Tibial nerve (tissue), 4 donors: ENCODE data around the gene DNASE2B. TPM values are rescaled to one million over a fixed set of nuclear protein-coding genes. Genes with fewer than 3 reads are reported as not detected.

ENCODE experiments used
- DNase-seq, 2 donors: peaks; one replicate each; pipeline ENCODE4 v3.0.0-alpha.2; 2019; ENCODE audit warnings: low spot score in 2 of 2
- H3K27ac ChIP-seq, 4 donors: fragments of 200-600 bp; sonication (generic) in 3 of 4; one replicate each; pipeline ENCODE4 v1.5.1; 2017 to 2019; ENCODE audit warnings: mild to moderate bottlenecking in 1 of 4
- H3K27me3 ChIP-seq, 2 donors: fragments of 200-600 bp; sonication (generic) in 1 of 2; one replicate each; pipeline versions ENCODE4 v1.5.1 to v1.6.0; 2017 to 2019
- H3K36me3 ChIP-seq, 3 donors: fragments of 200-600 bp; sonication (generic); one replicate each; pipeline ENCODE4 v1.5.1; 2018 to 2019
- H3K4me1 ChIP-seq, 4 donors: fragments of 200-600 bp; sonication (generic) in 3 of 4; one replicate each; pipeline ENCODE4 v1.5.1; 2017 to 2019
- H3K4me3 ChIP-seq, 4 donors: fragments of 200-600 bp; sonication (generic) in 3 of 4; one replicate each; pipeline ENCODE4 v1.5.1; 2017 to 2019; ENCODE audit warnings: mild to moderate bottlenecking in 1 of 4, moderate library complexity in 1 of 4
- H3K9me3 ChIP-seq, 4 donors: fragments of 200-600 bp; sonication (generic) in 3 of 4; one replicate each; pipeline ENCODE4 v1.5.1; 2017 to 2019
- EP300 ChIP-seq, 2 donors: sonication (generic); formaldehyde crosslinking; IDR thresholded peaks; one replicate each; pipeline ENCODE4 v1.6.1; 2017; ENCODE audit warnings: antibody characterized with exemption in 2 of 2, mild to moderate bottlenecking in 1 of 2
- POLR2A ChIP-seq, 2 donors: fragments of 450-650 bp; IDR thresholded peaks; one replicate each; pipeline ENCODE4 v1.6.1; 2017; ENCODE audit warnings: antibody characterized with exemption in 2 of 2, mild to moderate bottlenecking in 2 of 2, moderate library complexity in 2 of 2
- WGBS, 2 donors: methylation state at CpG; one replicate each; pipeline ENCODE4 v1.1.5; 2018; 5-methylcytosine and 5-hydroxymethylcytosine counted together
- total RNA-seq, 4 donors: library from RNA; depleted of rRNA; stranded (reverse); fragments of >200 nt; gene quantifications; one replicate each; pipeline ENCODE4 v1.1.0, GENCODE V29; 2016
- TF ChIP-seq, protein P1 (sequence below), 5 experiments: fragments of 200-600 bp in 3 of 5; fragments of 450-650 bp in 2 of 5; sonication (generic) in 3 of 5; IDR thresholded peaks; one replicate each; pipeline ENCODE4 v1.5.1; 2016 to 2019; ENCODE audit warnings: antibody characterized with exemption in 5 of 5, mild to moderate bottlenecking in 3 of 5, moderate library complexity in 2 of 5

DNASE2B gene
- total RNA-seq, 4 donors from 2014 or later, result not detected

DNA sequence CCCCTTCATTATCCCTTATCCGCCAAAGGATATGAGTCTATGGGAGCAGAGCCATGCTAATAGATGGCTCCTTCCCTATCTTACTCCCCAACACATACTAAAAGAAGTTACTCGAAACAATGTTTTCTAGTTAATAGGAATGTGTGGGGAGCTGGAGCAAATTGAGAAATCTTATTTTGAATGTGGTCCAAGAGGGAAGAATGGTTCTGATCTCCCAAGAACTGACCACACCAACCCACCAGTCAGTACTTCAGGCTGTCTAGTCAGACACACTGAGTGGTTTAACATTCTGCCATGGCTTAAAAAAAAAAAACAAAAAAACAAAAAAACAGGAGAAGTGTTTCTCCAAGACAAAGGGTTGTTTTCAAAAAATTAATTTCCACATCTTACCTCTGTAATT, 31.5 kb upstream of the DNASE2B start:
- no peaks in the 10 kb centered on the region for H3K36me3 ChIP-seq
- DNase-seq, result no peak
- H3K27me3 ChIP-seq, result no peaks in the 10 kb centered on the region
- TF ChIP-seq EP300 (IDR thresholded peaks at IDR 0.05), result no peak
- TF ChIP-seq POLR2A (IDR thresholded peaks at IDR 0.05), result no peak
- TF ChIP-seq, protein P1, sequence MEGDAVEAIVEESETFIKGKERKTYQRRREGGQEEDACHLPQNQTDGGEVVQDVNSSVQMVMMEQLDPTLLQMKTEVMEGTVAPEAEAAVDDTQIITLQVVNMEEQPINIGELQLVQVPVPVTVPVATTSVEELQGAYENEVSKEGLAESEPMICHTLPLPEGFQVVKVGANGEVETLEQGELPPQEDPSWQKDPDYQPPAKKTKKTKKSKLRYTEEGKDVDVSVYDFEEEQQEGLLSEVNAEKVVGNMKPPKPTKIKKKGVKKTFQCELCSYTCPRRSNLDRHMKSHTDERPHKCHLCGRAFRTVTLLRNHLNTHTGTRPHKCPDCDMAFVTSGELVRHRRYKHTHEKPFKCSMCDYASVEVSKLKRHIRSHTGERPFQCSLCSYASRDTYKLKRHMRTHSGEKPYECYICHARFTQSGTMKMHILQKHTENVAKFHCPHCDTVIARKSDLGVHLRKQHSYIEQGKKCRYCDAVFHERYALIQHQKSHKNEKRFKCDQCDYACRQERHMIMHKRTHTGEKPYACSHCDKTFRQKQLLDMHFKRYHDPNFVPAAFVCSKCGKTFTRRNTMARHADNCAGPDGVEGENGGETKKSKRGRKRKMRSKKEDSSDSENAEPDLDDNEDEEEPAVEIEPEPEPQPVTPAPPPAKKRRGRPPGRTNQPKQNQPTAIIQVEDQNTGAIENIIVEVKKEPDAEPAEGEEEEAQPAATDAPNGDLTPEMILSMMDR (IDR thresholded peaks at IDR 0.05), result no peak
- no peak overlapping the region for H3K27ac ChIP-seq
- WGBS, 2 donors, result 88 to 89% methylated on average over 2 of the region's 2 CpGs
- no peak overlapping the region for H3K4me3 ChIP-seq
- H3K4me1 ChIP-seq, result peaks cover 0 to 20% (median 0%) of the 10 kb centered on the region in 4 donors
- H3K9me3 ChIP-seq, result no peaks in the 10 kb centered on the region

DNA sequence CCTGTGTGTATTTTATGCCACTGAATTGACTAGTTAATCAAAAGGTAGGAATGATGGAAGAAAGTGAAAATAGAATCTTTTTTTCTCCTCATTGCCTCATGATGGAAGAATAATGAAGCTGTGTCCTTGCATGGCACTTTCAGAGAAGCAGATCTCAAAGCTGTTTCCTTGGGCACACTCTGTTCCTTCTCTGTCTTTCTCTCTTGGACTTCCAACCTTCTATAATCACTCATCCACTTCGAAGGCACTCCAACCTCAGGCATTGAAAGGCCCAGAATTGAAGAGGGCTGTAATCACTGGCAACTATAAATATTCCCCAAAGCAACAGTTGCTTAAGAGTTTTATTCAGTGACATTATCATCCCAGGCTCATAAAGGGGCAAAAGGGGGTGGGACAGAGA, 31.1 kb upstream of the DNASE2B start:
- TF ChIP-seq EP300 (IDR thresholded peaks at IDR 0.05), result peak in 1 of 2 donors; percentile 13
- TF ChIP-seq, protein P1 (IDR thresholded peaks at IDR 0.05), result no peak
- H3K9me3 ChIP-seq, result no peaks in the 10 kb centered on the region
- DNase-seq, result no peak
- no peak overlapping the region for H3K27ac ChIP-seq
- H3K27me3 ChIP-seq, result no peaks in the 10 kb centered on the region
- peaks cover 0 to 20% (median 0%) of the 10 kb centered on the region in 4 donors for H3K4me1 ChIP-seq
- H3K36me3 ChIP-seq, result no peaks in the 10 kb centered on the region
- 70 to 82% methylated on average over 1 of the region's 1 CpG for WGBS, 2 donors
- H3K4me3 ChIP-seq, result no peak overlapping the region

DNA sequence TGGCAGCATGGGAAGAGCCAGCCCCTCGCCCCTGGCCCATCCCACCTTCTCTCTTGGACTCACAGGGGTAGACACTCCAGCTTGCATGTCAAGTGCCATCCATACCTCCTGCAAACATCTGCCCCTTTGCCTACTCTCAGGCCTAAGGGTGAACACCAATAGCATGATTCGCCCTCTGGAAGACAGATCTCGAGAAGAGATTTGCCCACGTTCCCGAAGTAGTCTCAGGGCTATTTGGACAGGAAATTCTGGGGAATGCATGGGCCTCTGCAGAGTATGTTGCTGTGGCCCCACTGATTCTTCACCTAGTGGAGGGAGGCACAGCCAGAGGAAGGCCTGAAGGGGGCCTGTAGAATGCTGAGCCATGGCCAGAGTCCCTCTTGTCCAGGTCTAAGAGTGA, 29.8 kb upstream of the DNASE2B start:
- H3K4me3 ChIP-seq, result no peak overlapping the region
- WGBS, 2 donors, result 91 to 92% methylated on average over 5 of the region's 5 CpGs
- no peaks in the 10 kb centered on the region for H3K27me3 ChIP-seq
- no peaks in the 10 kb centered on the region for H3K9me3 ChIP-seq
- no peak for DNase-seq
- no peak overlapping the region for H3K27ac ChIP-seq
- peaks cover 0 to 13% (median 0%) of the 10 kb centered on the region in 4 donors for H3K4me1 ChIP-seq
- no peaks in the 10 kb centered on the region for H3K36me3 ChIP-seq
- TF ChIP-seq, protein P1 (IDR thresholded peaks at IDR 0.05), result no peak
- no peak for TF ChIP-seq EP300 (IDR thresholded peaks at IDR 0.05)
- no peak for TF ChIP-seq POLR2A (IDR thresholded peaks at IDR 0.05)

DNA sequence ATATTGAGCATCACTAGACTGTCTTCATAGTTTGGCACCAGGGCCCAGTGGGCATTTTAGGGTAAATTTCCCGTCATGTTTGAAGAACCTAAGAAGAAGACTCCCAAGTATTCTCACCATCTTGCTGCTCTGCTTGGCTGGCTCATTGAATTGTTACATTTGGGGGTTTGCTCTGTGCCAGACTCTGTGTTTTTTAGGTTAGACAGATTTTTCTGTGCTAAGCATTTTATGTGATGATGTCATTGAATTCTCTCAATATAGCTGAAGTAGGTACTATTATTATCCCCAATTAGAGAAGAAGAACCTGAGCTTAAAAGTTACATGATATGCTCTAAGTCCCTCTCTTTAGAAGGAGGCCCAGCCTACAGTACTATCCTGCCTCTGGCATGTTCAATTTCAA, 28.0 kb upstream of the DNASE2B start:
- H3K4me1 ChIP-seq, result peaks cover 0 to 18% (median 3%) of the 10 kb centered on the region in 4 donors
- H3K27me3 ChIP-seq, result no peaks in the 10 kb centered on the region
- no peaks in the 10 kb centered on the region for H3K36me3 ChIP-seq
- no peak overlapping the region for H3K4me3 ChIP-seq
- no peaks in the 10 kb centered on the region for H3K9me3 ChIP-seq
- WGBS, 2 donors, result 86 to 94% methylated on average over 1 of the region's 1 CpG
- no peak overlapping the region for H3K27ac ChIP-seq
- no peak for TF ChIP-seq POLR2A (IDR thresholded peaks at IDR 0.05)
- TF ChIP-seq, protein P1 (IDR thresholded peaks at IDR 0.05), result no peak
- no peak for TF ChIP-seq EP300 (IDR thresholded peaks at IDR 0.05)
- no peak for DNase-seq

DNA sequence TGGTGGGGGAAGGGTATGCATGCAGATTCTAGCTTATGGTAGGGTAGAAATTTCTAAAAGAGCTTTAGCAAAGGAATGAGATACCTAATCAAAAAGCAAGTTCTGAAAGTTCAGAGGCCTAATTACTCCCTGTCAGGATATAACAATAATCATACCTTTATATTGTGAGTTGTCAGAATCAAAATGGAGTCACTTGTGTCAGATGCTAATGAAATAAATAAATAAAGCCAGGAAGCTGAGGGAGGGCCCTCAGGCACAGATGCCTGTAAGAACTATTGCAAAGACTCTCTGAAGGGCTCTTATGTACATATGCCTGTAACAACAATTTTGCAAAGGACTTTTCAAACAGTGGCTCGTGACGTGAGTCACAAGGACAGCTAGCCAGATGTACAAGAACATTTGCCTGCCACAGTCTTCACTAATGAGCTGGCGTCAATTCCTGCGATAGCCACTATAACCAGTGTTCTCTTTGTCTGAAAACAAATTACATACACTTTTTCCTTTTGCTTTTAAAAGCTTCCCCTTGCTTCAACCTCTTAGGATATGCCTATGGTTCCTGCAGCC, 27.4 kb upstream of the DNASE2B start:
- TF ChIP-seq EP300 (IDR thresholded peaks at IDR 0.05) (no peak), POLR2A (IDR thresholded peaks at IDR 0.05) (no peak)
- TF ChIP-seq, protein P1 (IDR thresholded peaks at IDR 0.05), result no peak
- H3K36me3 ChIP-seq, result no peaks in the 10 kb centered on the region
- WGBS, 2 donors, result 86 to 91% methylated on average over 4 of the region's 4 CpGs

More for the DNA sequence above, 27.4 kb upstream of the DNASE2B start:
- DNase-seq, result no peak
- Histone ChIP-seq H3K27ac (no peak overlapping the region), H3K27me3 (no peaks in the 10 kb centered on the region), H3K4me3 (no peak overlapping the region), H3K9me3 (no peaks in the 10 kb centered on the region), H3K4me1 (peaks cover 0 to 18% (median 3%) of the 10 kb centered on the region in 4 donors)
